Stimulated activated CD4-positive, alpha-beta T cell treated with anti-CD3 and anti-CD28 coated beads, Interleukin-4, amount 100 ng/mL, for 1 hour (primary cell): ENCODE data around the gene PLCL1.
A peak's percentile ranks its signal among the peaks of the same experiment; 100 is the strongest.

Experiments
- DNase-seq: peaks from one replicate; pipeline ENCODE4 v3.0.0-alpha.2; 2020

Gene PLCL1

GRCh38 chr2:197804049-197804757 lies at the start of gene PLCL1:
PLCL1 (plus strand) TSS chr2:197804593.
- DNase-seq, result peak; percentile 88

DNA sequence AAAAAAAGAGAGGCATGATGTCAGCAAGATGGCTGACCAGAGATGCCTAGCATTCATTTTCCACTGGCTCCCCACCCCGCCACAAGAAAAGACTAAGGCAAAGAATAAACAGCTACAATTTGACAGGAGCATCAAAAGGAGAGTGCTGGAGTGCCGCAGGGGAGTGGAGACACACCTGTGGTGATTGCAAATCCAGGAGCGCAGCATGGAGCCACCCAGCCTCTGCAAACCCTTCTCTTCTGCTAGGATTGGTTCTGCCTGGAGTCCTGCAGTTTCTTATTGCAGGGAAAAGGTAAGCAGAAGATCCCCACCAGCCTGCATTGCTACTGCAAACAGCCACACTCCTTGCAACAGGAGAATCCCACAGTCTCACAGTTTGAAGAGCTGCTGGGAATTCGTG lies 45.4 kb upstream of the PLCL1 start:
- DNase-seq, result no peak

DNA sequence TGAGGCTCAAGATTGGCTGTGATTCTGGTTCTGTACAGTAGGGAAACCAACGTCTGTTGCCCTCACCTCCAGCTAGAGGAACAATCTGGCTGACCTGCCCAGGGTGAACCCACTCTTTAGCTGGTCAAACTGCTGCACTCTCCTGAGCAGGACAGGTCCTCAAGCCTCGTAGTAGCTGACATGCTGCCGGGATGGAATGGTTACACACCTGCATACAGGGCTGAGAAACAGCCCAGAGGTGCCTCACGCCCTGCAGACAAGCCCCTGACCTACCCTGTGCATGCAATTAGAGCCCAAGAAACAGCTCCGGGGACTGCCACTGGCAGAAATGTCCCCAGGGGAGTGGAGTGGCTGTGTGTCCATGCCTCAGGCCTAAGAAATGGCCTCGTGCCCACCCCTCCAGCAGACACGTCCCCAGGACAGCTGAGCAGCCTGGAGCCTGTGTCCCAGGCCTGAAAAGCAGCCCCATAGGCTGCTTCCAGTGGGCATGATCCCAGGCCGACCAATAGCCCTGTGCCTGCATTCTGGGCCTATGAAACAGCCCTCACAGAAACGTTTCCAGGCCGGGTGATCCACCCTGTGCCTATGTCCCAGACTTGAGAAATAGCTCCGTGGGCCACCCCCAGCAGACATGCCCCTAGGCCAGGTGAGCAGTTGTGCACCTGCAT lies 44.6 kb upstream of the PLCL1 start:
- DNase-seq, result no peak

- DNase-seq, result no peak
Observed at GRCh38 chr2:197760293-197760657, 44.1 kb upstream of the PLCL1 start.

- DNase-seq, result no peak
Observed at GRCh38 chr2:197777823-197778407, 26.5 kb upstream of the PLCL1 start.

DNA sequence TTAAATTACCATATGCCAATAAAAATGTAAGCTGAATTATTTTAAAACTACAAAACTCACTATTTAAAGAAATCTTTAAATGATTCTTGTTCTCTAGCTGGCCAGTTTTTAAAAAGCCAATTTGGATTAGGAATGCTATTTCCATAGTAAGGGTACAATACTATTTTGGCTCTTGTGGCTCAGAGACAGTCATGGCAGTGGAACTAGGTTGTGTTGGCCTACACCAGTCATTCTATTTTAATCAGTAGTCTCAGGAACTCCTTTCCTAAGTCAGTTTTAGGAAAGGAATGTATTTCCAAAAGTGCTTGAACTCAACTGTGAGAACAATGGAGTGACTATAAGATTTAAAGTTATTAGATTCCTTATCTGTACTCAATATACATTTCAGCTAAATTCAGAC lies 25.1 kb upstream of the PLCL1 start:
- no peak for DNase-seq

- DNase-seq, result no peak
Observed at GRCh38 chr2:197782126-197782525, 22.3 kb upstream of the PLCL1 start.

- DNase-seq, result no peak
Observed at GRCh38 chr2:197784956-197785941, 19.1 kb upstream of the PLCL1 start, which contains the start of gene BOLL. BOLL (minus strand) TSS chr2:197785319; CDS start chr2:197781850, 3,469 bp downstream.

- peak; percentile 67 for DNase-seq
Observed at GRCh38 chr2:197786010-197786877, 18.1 kb upstream of the PLCL1 start.

GRCh38 chr2:197793456-197793855 lies 10.9 kb upstream of the PLCL1 start:
- DNase-seq, result no peak

DNA sequence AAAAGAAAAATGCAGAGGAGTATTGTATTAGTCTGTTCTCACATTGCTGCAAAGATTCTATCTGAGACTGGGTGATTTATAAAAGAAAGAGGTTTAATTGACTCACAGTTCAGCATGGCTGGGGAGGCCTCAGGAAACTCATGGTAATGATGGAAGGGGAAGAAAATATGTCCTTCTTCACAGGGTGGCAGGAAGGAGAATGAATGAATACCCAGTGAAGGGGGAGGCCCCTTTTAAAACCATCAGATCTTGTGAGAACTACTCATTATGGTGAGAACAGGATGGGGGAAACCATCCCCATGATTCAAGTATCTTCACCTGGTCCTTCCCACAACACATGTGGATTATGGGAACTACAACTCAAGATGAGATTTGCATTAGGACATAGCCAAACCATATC lies 9.1 kb upstream of the PLCL1 start:
- DNase-seq, result no peak

GRCh38 chr2:197798187-197798586 lies 6.2 kb upstream of the PLCL1 start:
- DNase-seq, result no peak

DNA sequence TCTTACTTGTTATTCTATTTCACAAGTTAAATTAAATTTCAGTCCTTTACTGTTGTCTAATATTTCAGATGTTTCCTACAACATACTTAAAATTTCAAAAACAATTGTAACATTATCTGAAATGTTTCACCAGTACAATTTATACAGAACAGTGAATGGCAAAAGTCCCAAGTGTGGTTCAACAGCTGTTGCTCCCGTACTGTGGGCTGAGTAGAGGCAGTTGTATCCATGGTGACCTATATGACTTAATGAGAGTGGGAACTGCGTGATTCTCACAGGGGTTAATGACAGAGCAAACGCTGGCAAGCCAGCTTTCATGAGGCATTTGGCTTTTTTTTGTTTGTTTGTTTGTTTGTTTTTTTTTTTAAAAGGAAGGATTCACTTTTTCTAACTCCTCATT lies 5.3 kb upstream of the PLCL1 start:
- DNase-seq, result no peak

DNA sequence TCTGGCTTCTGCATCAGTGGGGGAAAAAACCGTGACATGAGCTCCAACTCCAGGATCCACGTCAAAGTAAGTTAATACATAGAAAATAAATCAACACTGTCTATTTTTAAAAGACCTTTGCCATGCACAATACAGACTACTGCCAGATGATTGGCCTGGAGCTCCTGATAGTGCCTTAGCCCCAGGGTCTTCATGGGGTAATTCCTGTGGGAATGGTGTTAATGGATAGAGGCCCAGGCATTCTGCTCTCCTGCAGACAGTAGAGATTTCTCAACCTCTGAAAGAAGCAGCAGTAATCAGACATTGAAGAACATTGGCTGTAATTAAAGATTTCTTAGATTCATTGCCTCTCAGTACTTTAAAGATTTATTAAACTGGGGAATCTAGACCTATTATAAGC lies 4.3 kb upstream of the PLCL1 start:
- DNase-seq, result no peak

GRCh38 chr2:197801033-197801432 lies 3.4 kb upstream of the PLCL1 start:
- no peak for DNase-seq

DNA sequence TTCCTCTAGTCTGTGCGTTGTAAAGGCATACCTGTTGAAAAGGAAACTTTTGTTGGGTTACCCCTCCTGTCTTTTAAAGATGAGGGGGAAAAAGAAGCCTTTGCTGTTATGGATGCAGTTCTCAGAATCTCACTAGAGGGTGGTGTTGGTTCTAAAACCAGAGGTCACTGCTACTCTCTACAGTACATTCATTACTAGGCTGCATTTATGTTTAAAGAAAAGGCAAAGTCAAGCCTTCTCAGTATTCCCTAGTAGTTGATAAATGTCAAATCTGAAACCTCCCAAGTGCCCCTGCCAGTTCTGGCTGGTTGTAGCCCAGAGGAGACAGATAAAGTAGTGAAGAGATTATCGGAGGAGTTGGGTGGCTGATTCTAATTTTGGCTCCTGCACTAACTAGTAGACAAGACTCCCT lies 1.4 kb upstream of the PLCL1 start:
- no peak for DNase-seq

GRCh38 chr2:197804758-197805714 lies 643 bp downstream of the PLCL1 start:
- DNase-seq, result peak; percentile 47

DNA sequence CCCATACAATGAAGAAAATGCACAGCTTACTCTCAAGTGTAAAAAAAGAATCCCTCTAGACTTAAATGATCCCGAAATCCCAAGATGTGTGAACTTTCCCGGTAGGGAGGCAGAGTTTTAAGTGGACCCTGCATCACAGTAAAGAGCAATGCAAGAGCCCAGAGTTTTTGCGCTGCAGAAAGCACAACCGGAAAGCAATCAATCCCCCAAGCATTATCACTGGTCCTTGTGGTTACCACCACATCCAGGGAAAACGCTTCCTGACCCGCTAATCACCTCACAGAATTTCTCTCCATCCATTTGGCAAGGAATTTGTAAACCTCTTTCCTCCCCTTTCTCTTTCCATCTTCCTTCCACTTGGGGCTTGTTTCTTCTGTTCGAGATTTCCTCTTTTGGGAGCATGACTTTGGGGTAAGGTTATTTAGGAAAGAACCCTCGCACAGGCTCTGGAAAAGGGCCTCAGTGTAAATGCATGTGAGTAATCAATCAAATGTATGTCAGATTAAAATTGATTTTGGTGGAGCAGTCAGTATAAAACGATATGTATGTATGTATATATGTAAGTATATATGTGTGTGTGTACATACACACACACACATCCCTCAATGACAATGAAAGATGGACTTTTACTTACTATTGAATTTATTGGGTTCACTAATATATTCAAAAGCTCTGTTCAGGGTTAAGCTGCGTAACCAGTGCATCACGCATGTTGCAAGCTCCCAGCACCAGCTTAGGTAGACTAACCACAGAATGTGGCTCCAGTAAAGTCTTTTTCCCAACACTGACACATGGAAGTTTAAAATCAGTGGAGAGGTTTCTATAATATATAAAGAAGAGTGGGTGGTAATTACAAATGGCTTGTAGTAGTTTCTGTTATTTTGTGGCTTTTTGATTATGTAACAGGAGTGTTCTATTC lies 1.6 kb downstream of the PLCL1 start:
- DNase-seq, result no peak

DNA sequence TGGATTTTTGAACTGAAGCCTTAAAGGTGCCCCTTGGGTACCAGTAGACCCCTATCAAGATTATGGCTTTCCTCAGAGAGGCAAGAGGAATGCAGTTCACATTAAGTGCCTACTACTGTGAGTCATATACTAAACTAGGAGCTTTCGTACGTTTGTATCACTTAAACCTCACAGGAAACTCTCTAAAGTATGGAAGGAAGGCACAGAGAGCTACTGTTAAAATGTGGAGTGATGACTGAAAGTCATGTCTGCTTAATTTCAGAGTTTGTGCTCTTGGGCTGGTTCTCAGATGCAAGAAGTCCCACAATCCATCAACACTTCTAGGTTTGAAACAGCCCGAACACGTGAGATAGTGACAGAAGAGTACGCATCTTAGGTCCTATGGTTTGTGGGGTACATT lies 4.7 kb downstream of the PLCL1 start:
- DNase-seq, result no peak

DNA sequence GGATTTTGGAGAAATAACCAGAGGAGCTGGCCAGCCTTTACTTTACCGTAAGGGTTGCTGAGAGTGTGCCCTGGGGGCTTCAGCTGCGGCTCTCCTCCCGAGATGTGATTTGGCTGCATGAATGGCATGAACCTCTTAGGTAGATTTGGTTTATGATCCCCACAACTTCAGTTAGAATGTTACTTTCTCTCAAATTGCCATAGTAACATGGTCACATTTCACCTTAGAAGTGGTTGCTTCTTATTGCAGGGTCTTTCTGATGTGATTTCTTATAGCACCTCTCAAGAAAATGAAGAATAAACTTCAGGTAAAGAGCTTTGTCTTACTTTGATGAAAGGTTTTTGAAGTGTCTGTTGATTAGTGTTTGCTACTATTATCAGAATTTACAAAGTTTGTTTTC lies 5.6 kb downstream of the PLCL1 start:
- DNase-seq, result no peak
